Activated CD4-positive, CD25-positive, alpha-beta regulatory T cell (primary cell): ENCODE data around the gene ZFP36L1.
A peak's percentile ranks its signal among the peaks of the same experiment; 100 is the strongest.

Source experiments
- DNase-seq, 4 experiments: peaks; one replicate each; lab custom pipeline; 2025; lab: John Stamatoyannopoulos, UW

ZFP36L1 gene, protein sequence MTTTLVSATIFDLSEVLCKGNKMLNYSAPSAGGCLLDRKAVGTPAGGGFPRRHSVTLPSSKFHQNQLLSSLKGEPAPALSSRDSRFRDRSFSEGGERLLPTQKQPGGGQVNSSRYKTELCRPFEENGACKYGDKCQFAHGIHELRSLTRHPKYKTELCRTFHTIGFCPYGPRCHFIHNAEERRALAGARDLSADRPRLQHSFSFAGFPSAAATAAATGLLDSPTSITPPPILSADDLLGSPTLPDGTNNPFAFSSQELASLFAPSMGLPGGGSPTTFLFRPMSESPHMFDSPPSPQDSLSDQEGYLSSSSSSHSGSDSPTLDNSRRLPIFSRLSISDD

DNA sequence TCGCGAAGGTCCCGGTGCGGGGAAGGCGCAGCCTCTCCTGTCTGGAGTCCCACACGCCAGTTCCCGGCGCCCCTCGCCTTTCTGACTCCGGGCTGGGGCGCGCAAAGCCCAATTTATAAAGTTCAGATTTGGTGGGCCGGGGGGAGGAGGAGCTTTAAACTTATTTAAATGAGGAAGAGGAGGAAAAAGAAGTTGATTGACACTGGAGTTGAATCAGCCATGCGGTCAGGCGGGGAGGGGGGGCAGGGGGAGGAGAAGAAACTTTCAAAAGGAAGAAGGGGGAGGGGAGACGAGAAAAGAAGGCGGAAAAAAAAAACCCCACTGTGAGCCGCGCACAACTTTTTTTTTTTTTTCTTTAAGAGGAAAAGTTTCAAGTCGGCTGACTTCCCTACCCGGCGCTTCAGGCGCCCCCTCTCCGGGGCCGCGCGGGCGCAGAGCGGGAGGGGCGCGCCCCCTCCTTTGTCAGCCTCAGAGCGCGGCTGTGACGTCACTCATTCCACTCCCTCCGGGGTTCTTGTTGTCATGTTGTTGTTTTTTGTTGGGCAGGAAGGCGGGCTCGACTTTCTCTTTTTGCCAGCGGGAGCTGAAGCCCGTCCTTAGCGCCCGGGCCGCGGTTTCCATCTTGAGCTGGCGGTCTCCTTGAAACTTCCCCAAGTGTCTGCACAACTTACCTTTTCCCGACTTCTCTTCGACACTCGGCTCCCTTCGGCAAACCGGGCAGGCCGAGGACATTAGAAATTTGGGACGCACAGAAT lies at the start of gene ZFP36L1:
Gene ZFP36L1, minus strand, starts transcription at position 89 of the 755 bp plus-strand sequence. CDS start 129 bp downstream, outside the sequence.
- peak; percentile 74 to 86 (median 84) for DNase-seq

DNA sequence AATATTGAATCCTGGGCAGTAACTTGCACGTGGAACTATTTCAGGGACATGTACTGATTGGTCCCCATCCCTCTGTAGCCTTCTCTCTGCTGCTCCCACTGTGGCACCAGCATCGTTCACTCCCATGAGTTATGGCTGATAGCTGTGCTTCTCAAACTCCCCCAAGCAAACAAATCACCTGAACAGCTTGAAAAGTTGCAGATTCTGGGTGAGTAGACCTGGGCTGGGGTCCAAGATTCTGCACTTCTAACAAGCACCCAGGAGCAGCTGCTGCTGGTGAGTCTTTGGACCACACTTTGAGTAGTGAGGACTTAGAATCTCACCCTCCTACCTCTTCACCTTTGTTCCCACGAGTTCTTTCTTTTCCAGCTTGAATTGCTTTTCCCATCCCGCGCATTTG lies 49.4 kb upstream of the ZFP36L1 start:
- no peak for DNase-seq

DNA sequence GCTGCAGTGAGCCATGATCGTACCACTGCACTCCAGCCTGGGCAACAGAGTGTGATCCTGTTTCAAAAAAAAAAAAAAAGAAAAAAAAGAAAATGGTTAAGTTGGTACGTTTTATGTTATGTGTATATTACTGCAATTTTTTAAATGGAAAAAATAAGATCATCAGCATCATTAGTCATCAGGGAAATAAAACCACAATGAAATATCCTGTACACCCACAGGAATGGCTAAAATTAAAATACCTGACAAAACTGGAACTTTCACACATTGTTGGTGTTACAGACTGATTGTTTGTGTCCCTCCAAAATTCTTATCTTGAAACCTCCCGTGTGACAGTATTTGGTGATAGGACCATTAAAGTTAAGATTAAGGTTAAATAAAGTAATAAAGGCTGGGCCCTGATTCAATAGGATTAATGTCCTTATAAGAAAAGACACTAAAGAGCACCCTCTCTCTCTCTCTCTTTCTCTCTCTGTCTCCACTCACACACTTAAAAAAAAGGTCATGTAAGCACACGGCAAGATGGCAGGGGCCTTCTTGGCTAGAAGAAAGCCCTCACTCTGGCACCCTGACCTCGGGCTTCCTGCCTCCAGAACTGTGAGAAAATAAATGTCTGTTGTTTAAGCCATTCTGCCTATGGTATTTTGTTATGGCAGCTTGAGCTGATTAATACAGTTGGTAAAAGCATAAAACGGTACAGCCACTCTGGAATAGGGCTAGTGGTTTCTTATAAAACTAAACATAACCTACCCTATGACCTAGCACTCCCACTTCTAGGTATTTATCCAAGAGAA lies 48.3 kb upstream of the ZFP36L1 start:
- no peak for DNase-seq

DNA sequence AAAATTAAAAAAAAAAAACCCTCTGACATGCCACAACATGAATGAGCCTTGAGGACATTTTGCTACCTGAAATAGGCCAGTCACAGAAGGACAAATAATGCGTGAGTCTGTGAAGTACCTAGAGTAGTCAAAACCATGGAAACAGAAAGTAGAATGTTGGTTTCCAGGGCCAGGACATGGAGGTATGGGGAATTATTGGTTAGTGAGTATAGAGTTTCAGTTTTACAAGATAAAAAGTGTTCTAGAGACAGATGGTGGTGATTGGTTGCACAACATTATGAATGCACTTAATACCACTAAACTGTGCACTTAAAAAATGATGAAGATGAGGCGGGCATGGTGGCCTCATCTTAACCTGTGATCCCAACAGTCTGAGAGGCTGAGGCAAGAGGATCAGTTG lies 47.6 kb upstream of the ZFP36L1 start:
- no peak for DNase-seq

DNA sequence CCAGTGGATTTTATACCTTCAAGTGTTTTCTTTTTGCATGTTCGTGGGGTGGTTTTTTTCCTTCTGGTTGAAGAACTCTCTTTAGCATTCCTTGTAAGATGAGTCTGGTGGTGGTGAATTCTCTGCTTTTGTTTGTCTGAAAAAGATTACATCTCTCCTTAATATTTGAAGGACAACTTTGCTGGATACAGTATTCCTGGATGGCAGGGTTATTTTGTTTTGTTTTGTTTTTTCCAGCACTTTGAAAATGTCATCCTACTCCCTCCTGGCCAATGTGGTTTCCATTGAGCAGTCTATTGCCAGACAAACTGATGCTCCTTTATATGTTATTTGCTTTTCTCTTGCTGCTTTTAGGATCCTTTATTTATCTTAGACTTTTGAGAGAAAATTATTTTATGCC lies 43.2 kb upstream of the ZFP36L1 start:
- DNase-seq: no peak

DNA sequence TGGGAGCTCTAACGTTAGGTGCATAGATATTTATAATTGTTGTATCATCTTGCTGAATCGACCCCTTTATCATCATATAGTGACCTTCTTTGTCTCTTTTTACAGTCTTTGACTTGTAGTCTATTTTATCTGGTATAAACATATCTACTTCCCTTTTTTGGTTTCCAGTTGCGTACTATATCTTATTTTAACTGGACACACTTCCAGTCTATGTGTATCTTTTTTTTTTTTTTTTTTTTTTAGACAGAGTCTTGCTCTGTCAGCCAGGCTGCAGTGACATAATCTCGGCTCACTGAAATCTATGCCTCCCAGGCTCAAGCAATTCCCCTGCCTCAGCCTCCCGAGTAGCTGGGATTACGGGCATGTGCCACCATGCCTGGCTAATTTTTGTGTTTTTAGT lies 41.9 kb upstream of the ZFP36L1 start:
- DNase-seq: no peak

DNA sequence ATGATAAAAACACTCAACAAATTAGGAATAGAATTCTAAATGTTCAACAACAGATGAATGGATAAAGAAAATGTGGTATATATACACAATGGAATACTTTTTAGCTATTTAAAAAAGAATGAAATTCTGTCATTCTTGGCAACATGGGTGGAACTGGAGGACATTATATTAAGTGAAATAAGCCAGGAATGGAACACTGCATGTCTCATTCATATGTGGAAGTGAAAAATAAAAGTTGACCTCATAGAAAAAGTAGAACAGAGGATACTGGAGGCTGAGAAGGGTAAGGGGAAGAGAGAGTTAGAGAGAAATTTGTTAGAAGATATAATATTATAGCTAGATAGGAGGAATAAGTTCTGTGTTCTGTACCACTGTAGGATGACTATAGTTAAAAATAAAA lies 35.8 kb upstream of the ZFP36L1 start:
- DNase-seq: no peak

DNA sequence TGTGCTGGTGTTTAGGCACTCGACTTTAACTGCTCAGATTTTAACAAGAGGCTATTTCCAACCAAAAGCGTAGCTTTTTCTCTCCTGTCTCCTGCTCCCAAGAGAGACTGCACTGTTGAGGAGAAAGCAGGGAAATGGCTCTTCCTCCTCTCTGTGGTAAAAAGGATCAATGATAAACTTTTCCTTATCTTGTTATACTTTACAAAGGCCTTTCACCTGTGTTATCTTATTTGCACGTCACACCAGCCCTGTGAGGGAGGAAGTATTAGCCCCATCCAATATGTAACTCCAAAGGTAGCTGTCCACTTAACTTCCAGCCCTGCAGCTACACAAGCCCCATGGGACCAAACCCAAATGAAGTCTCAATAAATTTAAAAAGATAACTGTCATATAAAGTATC lies 32.9 kb upstream of the ZFP36L1 start:
- DNase-seq: no peak

DNA sequence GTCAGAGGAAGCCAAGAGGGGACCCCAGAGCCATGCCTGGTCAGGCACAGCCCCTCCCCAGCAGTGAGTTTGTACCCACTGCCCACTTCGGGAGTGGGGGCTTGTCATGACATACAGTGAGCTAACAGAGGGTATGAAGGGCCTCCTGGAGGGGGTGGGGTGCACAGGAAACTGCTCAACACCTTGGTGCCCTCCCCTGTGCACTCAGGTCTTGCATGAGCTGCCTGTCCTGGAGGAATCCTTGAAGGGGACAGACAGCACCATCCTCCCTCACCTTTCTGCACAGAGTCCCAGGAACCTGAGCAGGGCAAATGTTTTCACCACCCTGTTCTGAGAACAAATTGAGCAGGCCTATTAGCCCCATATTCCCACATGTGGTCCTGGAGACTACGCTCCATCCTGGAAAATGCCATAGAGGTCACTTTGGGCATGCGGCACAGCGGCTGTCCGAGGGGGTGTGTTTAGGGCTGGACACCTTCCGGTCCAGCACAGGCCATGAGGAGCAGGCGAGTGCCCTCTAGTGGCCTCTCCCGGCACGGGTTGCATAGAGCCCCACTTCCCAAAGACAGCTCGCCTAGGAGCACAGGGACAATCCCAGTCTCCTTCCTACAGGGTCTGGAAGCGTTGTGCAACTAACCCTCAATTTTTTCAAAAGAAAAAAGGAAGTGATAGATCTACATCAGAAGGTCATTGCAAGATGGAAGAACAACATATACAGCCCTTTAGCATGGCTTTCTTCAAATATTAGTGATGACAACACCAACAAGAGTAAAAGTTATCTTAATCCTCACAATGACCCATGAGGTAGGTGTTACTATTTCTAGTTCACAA lies 31.9 kb upstream of the ZFP36L1 start:
- peak in 2 of 4 experiments; percentile 17 to 35 for DNase-seq

DNA sequence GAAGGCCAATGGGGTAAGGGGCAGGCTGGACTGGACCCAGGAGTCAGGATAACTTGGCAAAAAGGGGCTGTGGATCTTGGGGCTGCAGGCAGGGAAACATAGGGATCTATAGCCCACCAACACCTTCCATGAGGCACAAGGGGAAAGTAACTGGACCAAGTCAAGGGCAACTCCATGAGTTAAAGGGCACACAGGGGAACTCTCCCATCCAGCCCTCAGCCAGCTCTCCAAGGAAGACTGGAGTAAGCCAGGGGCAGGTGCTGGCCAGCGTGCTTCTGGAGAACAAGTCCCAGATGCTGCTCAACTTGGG lies 31.3 kb upstream of the ZFP36L1 start:
- DNase-seq: no peak

DNA sequence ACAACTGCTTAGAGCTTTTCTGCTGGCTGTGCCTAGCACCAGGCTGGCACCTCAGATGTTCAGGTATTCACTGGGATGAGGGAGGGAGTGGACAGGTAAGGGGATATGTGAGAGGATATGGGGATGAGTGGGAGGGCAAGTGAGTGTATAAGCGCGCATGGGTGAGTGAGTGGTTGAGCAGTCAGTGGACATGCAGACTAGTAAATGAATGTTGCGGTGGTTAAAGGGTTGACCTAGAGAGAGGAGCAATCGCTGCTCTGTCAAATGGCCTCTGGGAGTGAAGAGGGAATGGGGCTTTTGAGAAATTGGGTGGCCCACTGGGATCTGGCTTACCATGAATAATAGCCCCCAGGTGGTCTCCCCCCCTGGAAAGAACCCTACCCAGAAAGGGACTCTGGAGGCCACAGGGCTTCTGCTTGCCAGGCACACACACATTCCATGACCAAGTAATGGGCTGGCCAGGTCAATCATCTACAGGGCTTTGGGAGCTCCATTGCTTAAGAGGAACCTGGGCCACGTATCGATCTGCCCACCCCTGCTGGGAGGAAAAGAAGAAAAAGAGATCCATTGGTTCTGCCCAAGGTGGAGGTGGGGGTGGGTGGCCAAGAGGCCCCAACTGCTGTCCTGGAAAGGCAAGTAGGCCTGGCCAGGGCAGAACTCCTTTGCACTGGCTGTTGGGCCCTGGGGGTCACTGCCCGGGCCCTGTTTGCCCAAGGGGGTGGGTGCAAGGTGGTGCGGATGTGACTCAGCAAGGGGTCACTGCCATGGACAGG lies 30.8 kb upstream of the ZFP36L1 start:
- DNase-seq: no peak

DNA sequence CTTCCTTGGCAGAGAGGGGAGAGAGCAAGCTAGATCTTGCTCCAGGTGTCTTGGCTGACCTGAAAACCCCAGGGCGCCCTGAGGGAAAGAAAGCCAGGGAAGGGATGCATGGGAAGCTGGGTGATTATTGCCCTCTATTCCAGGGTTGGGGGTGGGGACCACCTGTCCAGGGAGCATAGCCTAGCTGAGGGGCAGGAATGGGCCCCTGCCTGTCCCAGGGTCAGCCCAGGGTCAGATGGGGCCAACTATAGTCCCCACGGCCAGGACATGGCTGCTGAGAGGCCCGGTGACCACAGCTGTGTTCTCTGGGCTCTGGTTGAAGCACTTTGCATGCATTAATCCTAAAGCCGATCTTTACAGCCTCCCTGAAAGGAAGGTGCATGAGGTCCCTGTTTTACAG lies 30.1 kb upstream of the ZFP36L1 start:
- no peak for DNase-seq

DNA sequence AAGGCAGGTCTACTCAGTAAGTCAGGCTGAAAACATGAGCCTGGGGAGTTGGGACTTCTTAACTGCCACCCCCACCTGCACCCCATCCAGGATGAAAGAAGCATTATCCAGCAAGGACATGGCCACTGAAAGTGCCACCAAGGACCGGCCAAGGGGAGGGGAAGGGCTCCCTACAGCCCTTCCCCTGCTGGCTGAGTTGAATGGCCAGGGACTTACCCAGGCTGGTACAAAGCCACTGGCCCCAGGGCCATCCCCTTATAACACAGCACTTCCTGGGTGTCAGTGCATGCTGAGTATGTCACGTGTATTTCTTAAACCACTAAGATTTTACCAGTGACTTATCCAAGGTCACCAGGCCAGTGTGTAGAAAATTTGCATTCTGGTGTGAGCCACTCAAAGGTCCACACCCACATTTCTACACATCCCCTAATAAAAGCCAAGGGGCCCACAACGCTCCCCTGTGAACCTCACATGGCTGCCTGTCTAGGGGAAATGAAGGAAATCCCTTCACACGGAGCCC lies 29.3 kb upstream of the ZFP36L1 start:
- DNase-seq: no peak

DNA sequence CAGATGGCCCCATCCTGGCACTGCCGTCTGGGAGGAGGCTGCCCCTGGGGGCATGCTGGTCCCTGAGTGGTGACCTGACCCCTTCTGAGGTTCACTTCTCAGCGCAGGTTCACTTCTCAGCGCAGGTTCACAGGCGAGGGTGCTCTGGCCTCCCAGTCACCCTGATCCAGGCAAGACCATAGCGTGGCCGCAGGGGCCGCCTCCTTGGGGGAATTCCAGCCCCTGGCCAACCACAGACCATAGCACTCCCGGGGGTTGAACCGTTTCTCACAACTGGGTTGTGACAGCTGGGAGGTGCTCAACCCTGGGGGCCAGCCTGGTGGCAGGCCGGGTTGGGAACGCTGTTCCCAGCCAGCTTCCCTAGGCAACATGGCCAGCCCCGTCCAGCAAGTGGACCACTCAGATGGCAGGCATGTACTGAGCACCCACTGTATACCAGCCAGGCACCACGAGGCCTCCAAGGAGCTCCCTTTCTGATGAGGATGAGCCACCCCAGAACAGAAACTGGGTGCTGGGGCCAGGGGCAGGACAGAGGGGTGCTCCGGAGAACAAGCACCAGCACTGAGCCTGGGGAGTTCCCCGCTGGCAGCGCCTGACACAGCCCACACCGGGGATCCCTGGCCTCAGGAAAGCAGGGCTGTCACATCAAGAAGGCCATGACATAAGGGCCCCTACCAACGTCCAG lies 28.3 kb upstream of the ZFP36L1 start:
- no peak for DNase-seq

DNA sequence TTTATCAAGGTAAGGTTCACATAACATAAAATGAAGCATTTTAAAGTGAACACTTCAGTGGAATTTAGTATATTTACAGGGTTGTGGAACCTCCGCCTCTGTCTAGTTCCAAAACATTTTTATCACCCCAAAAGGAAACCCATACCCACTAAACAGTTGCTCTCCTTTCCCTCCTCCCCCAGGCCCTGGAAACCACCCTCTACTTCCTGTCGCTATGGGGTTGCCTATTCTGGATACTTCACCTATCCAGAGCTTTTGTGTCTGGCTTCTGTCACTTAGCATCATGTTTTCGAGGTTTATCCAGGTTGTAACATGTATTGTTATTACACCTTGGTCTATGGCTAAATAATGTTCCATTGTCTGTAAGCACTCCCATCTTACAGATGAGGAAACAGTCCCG lies 27.7 kb upstream of the ZFP36L1 start:
- DNase-seq: peak in 1 of 4 experiments; percentile 17

DNA sequence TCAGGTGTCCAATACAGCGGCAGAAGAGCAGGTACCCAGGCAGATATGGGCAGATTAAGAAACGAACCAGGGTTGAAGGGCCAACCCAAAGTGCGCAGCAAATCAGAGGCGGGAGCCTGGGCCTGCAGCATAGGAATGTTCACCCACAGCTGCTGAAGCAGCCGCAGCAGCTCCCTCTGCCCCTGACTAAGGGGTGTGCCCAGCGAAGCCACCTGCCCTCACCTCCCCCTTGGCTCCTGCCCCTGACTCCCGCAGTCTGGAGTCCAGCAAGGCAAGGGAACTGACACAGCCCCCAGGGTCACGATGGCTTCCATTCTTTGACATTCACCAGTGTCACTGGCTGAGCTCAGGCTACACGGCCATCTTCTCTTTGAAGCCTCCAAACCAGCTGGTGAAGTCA lies 27.3 kb upstream of the ZFP36L1 start:
- DNase-seq: no peak

DNA sequence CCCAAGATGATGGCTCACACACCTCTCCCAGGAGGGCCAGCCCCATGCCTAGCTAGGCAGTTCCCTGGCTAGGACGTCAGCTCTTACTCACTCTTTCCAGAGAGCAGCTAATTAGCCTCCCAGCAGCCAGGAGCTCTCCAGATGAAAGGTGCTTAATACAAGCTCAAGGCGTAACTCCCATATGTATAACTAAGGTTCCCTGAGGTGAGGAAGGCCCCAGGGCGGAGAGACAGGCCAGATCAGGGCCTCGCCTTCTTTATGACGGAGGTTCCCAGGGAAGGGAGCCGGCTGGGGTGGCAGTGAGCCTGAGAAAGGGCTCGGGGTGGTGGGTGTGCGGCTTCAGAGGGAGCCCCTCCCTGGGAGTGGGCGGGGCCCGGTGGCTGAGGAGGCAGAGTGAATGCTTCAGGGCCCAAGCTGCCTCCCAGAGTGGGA lies 26.4 kb upstream of the ZFP36L1 start:
- DNase-seq: no peak

DNA sequence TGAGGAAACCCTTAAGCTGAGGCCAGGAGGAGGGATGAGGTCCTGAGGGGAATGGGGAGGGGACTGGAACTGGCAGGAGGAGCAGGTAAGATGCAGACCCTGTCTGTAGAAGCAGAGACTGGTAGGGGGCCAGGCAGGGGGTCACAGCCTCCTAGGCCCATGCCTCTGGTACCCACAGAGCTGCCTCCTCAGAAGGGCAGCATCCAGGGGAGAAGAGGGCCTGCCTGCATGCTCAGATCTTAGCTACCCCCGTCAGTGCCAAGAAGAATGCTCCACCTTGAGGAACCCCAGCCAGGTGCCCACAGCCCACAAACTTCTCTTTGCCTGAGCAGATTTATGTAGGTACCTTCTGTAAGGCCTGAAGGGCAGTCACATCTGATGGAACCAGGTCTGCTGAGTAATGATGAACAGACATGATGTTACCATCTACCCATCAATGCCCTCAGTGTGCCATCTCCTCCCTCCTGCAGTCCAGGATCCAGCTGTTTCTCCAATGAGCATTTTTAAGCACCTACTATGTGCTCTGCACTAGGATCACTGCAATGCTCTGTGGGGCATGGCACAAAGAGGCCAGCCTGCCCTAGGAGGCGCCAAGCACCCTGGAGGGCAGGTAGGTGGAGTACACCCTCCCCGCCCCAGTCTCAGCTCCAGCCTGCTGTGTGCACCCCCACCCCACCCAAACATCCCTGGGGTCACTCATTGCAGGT lies 24.8 kb upstream of the ZFP36L1 start:
- DNase-seq: no peak

DNA sequence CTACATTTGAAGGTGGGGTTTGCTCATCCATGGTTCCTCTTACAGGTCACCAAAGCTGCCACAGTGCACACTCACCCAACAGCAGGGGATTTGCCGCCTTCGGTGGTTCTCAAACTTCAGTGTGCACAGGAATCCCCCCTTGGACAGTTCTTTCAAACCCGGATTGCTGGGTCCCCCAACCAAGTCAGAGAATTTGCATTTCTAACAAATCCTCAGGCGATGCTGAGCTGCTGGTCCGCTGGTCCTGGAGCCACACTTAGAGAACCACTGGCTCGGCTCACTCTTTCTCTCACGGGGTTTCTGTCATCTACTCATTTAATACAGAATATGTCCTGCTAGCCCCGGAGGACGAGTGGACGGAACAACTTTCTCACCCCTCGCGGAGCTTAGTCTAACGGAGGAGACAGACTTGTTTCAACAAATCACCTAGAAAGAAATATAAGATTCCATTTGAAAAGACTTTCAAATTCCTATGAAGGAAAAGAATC lies 24.1 kb upstream of the ZFP36L1 start:
- no peak for DNase-seq
